Cardiac fibroblast (primary cell): ENCODE results near the gene SEC16B.

ENCODE experiments used
- DNase-seq, 2 donors: peaks; one replicate each; pipeline versions ENCODE4 v3.0.0 to v3.0.0-alpha.2; 2010; ENCODE audit warnings: low read depth in 2 of 2
- H3K4me3 ChIP-seq, 2 donors: replicated peaks in 1 of 2; 1 replicate in 1 of 2; 2 replicates in 1 of 2; pipeline ENCODE4 v1.5.1; 2011; ENCODE audit warnings: low read depth in 2 of 2, low read length in 2 of 2, mild to moderate bottlenecking in 2 of 2, moderate library complexity in 1 of 2
- TF ChIP-seq, protein P1 (sequence below): IDR thresholded peaks from one replicate; pipeline ENCODE4 v1.5.1; 2011; ENCODE audit warnings: low read depth, mild to moderate bottlenecking, low read length, inconsistent platforms

SEC16B gene

DNA sequence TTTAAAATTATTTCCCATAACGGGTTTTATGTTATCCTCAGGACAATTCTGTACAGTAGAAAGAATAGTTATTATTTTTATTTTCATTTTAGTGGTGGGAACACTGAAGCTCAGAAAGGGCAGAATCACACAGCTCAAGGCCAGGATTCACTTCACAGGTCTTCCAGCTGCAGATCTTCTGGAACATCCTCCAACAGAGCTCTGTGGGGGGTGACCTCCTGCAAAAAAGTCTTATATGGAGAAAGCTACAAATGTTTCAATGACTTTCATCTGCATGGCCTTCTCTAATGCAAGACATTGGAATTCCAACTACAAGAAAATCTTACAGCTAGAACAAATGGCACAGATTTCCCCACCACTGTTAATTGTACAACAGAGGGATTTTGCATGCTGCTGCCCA lies 64.2 kb downstream of the SEC16B start:
- DNase-seq, result no peak
- no peak overlapping the region for H3K4me3 ChIP-seq

DNA sequence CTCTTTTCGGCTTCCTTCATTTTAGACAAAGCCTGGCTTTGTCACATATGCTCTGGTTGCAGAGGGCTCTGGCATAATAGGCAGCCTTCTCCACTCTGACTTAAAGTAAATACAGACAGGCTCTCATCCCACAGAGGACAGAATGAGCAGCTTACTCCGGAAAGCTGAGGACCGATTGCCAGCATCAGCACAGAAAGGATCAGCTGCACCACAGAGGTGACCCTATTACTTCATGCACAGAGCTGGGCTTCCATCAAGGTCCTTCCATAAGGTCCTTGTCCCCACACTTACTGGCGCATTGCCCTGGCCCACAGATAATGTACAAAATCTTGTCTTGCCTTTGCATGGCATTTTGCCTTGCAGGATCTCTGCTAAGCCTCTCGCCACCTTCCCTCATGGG lies 67.6 kb downstream of the SEC16B start:
- DNase-seq, result no peak
- TF ChIP-seq, protein P1, sequence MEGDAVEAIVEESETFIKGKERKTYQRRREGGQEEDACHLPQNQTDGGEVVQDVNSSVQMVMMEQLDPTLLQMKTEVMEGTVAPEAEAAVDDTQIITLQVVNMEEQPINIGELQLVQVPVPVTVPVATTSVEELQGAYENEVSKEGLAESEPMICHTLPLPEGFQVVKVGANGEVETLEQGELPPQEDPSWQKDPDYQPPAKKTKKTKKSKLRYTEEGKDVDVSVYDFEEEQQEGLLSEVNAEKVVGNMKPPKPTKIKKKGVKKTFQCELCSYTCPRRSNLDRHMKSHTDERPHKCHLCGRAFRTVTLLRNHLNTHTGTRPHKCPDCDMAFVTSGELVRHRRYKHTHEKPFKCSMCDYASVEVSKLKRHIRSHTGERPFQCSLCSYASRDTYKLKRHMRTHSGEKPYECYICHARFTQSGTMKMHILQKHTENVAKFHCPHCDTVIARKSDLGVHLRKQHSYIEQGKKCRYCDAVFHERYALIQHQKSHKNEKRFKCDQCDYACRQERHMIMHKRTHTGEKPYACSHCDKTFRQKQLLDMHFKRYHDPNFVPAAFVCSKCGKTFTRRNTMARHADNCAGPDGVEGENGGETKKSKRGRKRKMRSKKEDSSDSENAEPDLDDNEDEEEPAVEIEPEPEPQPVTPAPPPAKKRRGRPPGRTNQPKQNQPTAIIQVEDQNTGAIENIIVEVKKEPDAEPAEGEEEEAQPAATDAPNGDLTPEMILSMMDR, result no peak

More for the DNA sequence above, 64.2 kb downstream of the SEC16B start:
- TF ChIP-seq, protein P1, result no peak

DNA sequence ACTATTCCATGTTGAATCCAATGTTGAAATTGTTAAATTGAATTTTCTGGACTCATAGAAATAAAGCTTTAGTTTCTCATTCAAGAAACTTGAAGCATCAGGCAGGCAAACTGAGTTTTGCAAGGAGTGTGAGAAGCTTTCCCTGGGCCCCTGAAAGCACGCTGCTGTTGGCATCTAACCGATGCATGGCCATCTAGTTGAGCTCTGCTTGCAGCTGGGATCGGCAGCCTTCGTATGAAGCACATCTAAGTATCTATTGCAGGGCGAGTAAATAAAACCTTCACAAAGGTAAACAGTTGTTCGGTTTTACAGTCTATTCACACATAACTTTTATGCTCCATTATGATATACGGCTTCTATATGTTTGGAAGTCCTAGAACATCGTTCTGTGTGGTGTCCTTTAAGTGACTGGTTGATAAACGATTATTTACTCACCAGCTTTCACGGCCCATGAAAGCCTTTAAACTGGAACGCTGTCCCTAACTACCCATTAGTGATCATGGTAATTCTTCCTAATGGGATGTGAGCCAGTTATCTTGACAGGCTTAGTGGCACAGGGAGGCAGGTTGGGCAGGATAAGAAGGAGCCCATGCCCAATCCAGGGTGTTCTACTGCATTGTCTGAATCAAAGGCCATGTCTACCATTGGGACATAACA lies 71.7 kb downstream of the SEC16B start:
- H3K4me3 ChIP-seq, result no peak overlapping the region
- DNase-seq, result no peak
- TF ChIP-seq, protein P1, result no peak

More for the DNA sequence above, 67.6 kb downstream of the SEC16B start:
- no peak overlapping the region for H3K4me3 ChIP-seq

DNA sequence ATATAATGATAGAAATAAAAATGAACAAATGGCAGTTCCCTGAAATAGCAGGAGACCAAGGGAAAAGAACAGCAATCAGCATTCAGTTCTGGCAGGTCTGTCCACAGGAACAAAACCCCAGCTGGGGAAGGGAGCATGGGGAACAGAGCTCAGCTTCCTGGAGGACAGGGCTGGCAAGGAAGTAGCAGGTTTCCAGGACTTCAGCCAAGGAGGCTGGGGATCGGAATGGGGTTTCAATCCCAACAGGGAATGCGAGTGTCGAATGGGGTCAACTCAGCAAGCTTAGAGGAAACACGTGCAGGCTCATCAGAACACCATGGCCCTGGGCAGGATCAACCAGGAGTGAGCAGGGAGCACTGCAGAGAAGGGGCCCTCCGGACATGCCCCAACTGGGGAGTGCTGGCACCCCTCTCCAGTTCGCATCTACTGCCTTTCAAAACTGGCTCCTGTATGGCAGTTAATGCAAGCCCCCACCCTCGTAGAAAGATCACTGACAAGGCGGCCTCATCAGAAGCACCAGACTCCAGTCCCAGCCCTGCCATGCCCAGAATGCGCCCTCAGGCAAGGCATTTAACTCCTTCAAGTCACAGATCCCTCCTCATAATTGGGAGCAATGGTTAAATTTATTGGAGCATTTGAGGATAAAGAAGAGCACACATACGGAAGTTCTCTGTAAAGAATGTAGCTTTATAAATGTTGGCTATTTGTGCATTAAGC lies 72.4 kb downstream of the SEC16B start:
- TF ChIP-seq, protein P1, result no peak
- no peak overlapping the region for H3K4me3 ChIP-seq
- DNase-seq, result no peak
